Measurements from ENCODE around the gene SLC22A31.
"Not testable (repeated sequence)": the region's sequence is repeated elsewhere in the genome, so short reads cannot be mapped to it uniquely, and the experiment has no call there.

The SLC22A31 gene

DNA sequence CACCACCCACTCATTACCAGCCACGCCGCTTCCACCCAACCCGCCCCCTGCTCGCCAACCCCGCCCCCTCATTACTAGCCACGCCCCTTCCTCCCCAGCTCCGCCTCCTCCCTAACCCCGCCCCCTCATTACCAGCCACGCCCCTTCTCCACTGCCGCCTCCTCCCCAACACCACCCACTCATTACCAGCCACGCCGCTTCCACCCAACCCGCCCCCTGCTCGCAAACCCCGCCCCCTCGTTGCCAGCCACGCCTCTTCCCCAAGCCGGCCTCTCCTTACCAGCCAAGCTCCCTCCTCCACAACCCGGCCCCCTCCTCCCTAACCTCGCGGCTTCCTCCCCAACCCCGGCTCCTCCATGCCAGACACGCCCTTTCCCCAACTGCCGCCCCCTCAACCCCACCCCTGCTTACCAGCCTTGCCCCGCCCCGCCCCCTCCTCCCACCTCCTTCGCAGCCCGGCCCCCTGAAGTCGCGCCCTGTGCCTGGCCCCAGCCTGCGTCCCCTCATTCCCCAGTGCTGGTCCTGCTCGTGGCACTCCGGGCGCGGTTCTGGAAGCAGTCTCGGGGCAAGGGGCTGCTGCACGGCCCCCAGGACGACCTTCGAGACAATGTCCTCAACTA, 7.3 kb downstream of the SLC22A31 start:
- DNase-seq, result peak; percentile 57

DNA sequence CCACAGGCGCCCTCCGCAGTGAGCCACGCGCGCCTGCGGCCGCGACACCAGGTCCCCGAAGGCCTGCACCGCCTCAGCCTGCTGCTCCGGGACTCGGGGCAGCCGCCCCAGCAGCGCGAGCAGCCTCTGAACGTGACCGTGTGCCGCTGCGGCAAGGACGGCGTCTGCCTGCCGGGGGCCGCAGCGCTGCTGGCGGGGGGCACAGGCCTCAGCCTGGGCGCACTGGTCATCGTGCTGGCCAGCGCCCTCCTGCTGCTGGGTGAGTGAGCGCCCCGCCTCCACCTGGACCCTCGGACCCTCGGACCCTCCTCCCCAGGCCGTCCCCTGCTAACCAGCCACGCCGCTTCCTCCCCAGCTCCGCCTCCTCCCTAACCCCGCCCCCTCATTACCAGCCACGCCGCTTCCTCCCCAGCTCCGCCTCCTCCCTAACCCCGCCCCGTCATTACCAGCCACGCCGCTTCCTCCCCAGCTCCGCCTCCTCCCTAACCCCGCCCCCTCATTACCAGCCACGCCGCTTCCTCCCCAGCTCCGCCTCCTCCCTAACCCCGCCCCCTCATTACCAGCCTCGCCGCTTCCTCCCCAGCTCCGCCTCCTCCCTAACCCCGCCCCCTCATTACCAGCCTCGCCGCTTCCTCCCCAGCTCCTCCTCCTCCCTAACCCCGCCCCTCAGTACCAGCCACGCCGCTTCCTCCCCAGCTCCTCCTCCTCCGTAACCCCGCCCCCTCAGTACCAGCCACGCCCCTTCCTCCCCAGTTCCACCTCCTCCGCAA, 8.0 kb downstream of the SLC22A31 start:
- peak; percentile 56 for DNase-seq

DNA sequence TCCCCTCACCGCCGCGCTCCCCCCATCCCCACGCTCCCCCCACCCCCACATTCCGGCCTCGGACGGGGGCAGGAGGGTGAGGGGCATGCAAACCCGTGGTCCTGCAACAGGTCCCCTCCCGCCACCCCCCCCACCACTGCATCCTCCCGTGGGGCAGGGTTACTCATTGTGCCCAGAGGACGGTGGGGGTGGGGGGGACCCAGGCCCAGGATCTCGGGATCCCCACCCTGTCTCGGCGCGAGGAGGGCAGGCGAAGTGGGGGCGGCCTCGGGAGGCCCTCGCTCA, 8.5 kb downstream of the SLC22A31 start:
- DNase-seq, result no peak

DNA sequence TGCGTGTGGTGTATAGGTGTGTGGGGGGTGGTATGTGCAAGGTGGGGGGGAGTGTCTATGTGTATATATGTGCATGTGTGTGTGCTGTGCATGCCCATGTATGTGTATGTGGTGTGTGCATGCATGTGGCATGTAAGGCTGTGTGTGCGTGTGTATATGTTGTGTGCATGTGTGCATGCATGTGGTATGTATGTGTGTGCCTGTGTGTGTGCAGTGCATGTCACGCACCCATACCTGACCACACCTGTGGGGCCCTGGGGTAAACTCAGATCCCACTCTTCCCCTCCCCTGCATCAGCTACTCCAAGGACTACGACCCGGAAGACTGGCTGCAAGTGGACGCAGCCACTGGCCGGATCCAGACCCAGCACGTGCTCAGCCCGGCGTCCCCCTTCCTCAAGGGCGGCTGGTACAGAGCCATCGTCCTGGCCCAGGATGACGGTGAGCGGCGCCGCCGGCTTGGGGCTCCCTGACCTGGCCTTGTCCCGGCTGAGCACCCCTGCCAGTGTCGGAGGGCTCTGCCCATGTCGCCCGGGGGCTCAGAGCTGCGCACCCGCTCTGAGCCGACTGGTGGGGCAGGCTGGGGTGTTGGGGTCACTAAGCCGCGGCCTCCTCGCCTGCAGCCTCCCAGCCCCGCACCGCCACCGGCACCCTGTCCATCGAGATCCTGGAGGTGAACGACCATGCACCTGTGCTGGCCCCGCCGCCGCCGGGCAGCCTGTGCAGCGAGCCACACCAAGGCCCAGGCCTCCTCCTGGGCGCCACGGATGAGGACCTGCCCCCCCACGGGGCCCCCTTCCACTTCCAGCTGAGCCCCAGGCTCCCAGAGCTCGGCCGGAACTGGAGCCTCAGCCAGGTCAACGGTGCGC, 9.1 kb downstream of the SLC22A31 start:
- no peak for DNase-seq

DNA sequence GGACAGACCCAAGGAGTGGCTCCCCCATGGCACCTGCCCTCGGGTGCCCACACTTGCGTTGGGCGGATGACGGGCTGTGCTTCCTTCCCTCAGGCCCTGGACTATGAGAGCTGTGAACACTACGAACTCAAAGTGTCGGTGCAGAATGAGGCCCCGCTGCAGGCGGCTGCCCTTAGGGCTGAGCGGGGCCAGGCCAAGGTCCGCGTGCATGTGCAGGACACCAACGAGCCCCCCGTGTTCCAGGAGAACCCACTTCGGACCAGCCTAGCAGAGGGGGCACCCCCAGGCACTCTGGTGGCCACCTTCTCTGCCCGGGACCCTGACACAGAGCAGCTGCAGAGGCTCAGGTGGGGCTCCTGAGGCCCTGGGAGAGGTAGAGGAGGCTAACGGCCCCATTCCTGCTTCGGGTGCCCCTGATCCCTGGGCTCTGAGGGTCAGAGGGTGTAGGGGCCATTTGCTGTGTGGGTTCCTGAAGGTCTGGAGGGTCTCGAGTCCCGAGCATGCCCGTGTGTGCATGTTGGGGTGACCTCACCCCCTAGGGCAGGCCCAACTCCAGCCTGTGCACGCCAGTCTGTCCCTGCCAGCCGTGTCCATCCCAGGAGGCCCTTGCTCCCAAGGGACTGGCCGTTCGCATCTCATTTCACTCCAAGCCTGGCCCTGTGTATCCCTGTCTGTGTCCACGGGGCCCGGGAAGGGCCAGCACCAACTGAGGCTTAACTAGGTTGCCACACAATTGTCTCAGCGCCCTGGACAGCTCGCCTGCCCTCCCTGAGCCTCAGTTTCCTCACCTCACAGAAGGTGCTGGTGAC, 10.0 kb downstream of the SLC22A31 start:
- DNase-seq, result no peak

DNA sequence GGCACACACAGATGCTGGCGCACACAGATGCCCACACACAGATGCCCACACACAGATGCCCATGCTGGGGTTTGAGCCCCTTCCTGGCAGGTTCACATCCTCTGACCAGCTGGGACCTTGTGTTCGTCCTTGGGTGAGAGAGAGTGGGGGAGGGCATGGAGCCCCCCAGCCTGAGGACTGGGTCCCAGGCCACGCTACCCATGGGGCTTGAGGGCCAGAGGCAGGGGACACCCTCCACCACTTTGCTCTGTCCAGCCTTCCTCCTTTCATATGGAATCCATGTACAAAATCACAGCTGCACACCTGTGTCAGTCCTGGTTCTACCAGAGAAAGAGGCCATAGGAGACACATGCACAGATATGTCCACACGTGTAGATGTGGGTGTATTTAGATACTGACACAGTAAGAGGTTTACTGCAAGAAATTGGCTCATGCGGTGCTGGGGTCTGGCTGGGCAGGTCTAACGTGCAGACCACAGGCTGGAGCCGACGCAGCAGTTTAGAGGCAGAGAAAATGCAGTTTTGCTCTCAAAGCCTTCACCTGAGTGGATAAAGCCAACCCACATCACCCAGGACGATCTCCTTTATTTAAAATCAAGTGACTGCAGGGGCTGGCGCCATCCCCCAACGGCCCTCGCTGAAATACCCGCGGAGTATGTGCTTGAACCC, 10.8 kb downstream of the SLC22A31 start:
- no peak for DNase-seq

DNA sequence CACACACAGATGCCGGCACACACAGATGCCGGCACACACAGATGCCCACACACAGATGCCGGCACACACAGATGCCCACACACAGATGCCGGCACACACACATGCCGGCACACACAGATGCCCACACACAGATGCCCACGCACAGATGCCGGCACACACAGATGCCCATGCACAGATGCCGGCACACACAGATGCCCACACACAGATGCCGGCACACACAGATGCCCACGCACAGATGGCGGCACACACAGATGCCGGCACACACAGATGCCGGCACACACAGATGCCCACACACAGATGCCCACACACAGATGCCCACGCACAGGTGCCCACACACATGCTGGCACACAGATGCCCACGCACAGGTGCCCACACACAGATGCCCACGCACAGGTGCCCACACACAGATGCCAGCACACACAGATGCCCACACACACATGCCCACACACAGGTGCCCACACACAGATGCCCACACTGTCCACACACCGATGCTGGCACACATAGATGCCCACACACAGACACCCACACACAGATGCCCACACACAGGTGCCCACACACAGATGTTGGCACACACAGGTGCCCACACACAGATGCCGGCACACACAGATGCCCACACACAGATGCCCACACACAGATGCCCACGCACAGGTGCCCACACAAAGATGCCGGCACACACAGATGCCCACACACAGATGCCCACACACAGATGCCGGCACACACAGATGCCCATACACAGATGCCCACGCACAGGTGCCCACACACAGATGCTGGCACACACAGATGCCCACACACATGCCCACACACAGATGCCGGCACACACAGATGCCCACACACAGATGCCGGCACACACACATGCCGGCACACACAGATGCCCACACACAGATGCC, 11.6 kb downstream of the SLC22A31 start:
- DNase-seq, result not testable (repeated sequence)

DNA sequence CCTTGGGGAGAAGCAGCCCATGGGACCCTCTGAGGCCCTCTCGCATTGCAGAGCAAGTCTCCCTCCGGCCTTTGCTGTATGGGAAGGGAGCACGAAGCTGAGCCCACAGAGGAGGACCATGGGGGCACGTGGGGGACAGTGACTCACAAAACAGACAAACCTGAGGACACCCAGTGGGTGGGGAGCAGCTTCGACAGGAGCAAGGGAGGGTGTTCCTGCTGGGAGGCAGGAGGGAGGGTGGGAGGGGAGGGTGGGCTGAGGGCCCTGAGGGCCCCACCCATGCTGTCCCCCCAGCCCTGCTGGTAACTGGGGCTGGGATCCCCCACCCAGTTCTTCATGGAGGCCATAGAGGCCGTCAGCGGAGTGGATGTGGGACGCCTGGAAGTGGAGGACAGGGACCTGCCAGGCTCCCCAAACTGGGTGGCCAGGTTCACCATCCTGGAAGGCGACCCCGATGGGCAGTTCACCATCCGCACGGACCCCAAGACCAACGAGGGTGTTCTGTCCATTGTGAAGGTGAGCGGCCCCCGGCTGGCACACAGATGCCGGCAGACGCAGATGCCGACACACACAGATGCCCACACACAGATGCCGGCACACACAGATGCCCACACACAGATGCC, 12.5 kb downstream of the SLC22A31 start:
- no peak for DNase-seq

DNA sequence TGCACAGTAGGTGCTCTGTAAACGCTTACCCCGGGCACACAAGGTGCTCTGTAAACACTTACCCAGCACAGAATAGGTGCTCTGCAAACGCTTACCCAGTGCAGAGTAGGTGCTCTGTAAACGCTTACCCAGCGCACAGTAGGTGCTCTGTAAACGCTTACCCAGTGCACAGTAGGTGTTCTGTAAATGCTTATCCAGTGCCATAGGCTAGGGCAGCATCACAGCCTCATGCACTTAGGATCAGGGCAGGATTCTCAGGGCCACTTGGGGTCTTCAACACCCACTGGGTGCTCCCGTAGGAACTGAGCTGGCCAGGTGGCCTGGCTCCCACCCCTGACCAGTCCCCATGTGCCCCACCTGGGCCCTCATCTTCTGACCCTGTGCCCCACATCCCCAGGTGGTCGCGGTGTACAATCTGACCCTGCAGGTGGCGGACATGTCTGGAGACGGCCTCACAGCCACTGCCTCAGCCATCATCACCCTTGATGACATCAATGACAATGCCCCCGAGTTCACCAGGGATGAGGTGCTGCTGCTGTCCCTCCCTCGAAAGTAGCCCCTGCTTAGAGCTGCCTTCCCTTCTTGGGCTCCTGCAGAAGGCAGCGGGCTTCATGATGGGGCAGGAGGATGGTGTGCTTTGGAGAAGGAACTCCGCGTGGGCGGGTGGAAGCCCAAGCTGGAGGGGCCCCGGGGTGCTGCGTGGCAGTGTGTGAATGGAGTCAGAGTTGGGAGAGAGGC, 13.1 kb downstream of the SLC22A31 start:
- peak; percentile 31 for DNase-seq

DNA sequence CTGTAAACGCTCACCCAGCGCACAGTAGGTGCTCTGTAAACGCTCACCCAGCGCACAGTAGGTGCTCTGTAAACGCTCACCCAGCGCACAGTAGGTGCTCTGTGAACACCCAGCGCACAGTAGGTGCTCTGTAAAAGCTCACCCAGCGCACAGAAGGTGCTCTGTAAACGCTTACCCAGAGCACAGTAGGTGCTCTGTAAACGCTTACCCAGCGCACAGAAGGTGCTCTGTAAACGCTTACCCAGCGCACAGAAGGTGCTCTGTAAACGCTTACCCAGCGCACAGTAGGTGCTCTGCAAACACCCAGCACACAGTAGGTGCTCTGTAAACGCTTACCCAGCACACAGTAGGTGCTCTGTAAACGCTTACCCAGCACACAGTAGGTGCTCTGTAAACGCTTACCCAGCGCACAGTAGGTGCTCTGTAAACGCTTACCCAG, 13.7 kb downstream of the SLC22A31 start:
- not testable (repeated sequence) for DNase-seq

DNA sequence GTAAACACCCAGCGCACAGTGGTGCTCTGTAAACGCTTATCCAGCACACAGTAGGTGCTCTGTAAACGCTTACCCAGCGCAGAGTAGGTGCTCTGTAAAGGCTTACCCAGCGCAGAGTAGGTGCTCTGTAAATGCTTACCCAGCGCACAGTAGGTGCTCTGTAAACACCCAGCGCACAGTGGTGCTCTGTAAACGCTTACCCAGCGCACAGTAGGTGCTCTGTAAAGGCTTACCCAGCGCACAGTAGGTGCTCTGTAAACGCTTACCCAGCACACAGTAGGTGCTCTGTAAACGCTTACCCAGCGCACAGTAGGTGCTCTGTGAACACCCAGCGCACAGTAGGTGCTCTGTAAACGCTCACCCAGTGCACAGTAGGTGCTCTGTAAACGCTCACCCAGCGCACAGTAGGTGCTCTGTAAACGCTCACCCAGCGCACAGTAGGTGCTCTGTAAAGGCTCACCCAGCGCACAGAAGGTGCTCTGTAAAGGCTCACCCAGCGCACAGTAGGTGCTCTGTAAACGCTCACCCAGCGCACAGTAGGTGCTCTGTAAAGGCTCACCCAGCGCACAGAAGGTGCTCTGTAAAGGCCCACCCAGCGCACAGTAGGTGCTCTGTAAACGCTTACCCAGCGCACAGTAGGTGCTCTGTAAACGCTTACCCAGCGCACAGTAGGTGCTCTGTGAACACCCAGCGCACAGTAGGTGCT, 14.3 kb downstream of the SLC22A31 start:
- not testable (repeated sequence) for DNase-seq

DNA sequence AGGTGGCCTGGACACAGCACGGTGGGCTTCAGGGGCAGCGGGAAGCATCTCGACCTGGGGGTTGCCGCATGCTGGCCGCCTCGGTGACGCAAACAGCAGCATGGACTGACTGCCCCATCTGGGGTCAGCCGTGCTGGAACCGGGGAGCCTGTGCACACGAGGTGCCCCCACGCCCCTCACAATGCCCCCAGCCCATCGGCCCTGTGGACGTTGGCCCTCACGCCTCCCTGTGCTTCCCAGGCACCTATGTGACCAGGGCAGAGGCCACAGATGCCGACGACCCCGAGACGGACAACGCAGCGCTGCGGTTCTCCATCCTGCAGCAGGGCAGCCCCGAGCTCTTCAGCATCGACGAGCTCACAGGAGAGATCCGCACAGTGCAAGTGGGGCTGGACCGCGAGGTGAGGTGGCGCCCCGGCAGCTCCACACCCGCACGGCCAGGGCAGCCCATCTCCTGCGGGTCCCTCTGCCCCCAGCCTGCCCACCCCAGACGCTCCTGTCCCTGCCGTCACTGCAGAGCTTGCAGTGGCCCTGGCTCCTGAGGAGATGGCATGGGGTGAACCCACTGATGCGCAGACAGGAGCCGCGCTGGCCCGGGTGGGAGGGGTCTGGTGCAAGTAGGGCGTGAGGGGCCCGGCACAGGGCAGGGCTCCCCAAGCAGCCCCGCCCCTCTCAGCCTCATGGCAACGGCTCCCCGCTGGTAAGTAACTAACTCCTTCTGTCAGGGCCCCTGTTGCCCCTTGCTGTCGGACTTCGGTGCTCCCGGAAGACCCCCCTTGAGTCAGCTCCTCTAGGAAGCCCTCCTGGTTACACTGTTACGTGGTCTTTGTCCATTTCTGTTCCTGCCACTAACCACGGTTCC, 15.2 kb downstream of the SLC22A31 start:
- peak; percentile 18 for DNase-seq

DNA sequence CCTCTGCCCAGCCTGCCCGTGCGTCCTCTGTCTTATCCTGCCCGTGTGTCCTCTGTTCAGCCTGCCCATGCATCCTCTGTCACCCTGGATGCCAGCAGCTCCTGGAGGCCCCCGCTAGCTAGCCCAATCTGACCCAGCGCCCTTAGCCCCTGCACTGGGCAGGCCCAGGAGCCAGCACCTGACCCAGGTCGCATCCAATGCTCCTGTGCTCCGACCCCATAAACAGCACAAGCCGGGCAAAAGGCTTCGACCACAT, 15.7 kb downstream of the SLC22A31 start:
- no peak for DNase-seq

DNA sequence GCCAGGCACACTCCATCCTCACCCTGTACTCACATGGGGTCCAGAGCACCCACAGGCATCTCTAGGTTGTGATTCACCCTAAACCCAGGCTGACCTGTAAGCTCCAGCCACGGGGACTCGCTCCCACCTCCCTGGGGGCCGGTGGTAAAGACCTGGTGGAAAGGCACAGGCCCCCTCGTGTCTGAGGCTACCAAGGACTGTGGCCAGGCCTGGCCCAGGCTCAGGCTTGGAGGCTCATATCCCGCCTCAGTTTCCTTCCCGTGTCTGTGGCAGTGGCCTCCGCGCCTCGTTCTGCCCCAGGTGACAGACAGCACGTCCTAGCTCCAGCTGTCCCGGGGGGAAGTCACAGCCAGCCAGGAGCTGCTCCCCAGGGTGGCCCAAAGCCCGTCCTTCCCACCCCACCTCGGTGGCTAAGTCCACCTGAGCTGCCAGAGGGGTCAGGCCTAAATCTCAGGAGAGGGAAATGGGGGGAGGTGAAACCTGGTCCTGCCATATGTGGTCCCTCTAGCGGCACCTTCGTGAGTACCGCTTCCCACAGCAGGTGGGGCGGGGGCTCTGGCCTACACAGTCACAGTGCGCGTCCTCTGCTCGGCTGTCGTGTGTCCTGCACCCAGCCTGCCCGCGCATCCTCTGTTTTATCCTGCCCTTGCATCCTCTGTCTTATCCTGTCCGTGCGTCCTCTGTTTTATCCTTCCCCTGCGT, 16.2 kb downstream of the SLC22A31 start:
- no peak for DNase-seq

DNA sequence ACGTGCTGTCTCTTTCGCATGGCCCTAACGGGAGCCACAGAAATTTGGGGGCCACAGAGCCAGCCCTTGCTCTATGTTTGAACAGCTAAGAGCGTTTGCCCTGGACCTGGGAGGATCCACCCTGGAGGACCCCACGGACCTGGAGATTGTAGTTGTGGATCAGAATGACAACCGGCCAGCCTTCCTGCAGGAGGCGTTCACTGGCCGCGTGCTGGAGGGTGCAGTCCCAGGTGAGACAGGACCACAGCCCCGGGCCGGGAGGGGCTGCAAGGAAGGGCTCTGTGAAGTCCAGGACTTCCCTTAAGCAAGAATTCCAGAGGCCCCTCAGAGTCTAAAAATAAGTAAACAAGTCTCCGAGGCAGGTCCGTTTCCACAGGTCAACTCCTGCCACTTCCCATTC, 16.9 kb downstream of the SLC22A31 start:
- DNase-seq, result no peak

DNA sequence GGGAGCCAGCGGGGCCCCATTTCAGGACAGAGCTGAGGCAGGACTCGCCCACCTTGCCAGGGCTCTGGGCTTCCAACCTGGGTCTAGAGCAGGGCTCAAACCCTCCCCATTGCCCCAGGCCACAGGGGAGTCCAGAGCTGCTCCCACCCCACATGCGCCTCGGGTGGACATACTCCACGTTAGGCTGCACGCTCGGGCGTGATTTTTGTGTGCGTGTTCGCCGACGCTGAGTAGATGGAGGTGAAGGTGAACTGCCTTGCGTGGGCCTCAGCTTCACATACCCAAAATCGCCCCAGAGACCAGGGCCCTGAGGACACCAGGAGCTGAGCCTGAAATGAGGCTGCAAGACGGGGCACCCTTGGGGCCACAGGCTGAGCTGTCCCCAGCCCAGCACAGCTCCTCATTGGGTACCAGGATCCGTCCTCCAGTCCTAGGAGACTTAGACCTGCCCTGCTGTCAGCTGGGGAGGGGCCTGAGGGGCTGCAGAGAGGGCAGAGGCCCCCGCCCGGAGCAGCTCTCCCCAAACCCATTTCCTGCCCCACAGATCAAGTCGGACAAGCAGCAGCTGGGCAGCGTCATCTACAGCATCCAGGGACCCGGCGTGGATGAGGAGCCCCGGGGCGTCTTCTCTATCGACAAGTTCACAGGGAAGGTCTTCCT, 20.6 kb downstream of the SLC22A31 start:
- no peak for DNase-seq

DNA sequence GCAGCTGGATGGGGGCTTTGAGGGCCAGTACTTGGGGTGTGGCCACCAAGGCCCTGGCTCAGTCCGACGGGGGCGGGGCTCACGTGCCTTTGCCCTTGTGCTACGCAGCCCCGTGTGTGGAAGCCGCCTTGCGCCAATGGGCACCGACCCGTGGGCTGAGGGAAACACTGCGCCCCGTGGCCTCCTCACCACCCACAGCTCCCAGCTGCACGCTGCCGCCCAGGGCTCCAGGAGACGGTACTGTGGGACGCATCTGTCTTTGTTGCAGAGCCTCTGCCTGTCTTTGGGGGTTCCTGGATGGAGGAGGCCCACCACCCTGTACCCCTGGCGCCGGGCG, 21.2 kb downstream of the SLC22A31 start:
- no peak for DNase-seq
